CD4-positive, alpha-beta T cell treated with Interferon gamma for 1 hour (primary cell): ENCODE results near the gene IL34.
"Not testable (repeated sequence)": the region's sequence is repeated elsewhere in the genome, so short reads cannot be mapped to it uniquely, and the experiment has no call there.

Experiments
- DNase-seq: peaks from one replicate; pipeline ENCODE4 v3.0.0-alpha.2; 2020

The IL34 gene

DNA sequence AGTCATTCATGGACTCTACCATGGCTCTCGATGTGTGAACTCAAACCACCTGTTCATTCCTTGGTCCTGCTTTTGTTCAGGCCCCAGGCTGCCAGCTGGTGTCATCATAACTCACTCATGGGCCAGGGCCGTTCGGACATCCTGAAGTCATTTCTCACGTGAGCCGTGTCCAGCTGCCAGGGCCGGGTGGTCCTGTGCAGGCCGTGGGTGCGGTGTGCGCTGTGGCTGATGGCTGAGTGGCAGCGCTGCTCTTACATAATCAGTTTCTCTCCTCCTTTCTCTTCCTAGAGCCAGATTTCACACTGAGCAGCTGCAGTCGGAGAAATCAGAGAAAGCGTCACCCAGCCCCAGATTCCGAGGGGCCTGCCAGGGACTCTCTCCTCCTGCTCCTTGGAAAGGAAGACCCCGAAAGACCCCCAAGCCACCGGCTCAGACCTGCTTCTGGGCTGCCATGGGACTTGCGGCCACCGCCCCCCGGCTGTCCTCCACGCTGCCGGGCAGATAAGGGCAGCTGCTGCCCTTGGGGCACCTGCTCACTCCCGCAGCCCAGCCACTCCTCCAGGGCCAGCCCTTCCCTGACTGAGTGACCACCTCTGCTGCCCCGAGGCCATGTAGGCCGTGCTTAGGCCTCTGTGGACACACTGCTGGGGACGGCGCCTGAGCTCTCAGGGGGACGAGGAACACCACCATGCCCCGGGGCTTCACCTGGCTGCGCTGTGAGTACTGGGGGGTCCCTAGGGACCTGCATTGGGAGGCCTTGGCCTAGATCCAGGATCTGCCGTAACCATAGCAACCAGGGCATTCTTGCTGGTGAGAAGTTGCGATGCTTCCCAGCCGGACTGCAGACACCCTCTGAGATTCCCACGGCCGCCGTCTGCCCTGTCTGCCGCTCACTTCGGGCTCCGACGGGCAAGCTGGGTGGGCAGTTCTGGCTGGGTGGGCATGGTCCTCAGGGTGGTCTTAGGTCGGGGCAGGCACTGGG is at the start of gene IL34:
TSS of gene IL34 (plus strand) at position 300 of the 982 bp plus-strand sequence. CDS start at position 689, 389 bp downstream.
- DNase-seq: no peak

DNA sequence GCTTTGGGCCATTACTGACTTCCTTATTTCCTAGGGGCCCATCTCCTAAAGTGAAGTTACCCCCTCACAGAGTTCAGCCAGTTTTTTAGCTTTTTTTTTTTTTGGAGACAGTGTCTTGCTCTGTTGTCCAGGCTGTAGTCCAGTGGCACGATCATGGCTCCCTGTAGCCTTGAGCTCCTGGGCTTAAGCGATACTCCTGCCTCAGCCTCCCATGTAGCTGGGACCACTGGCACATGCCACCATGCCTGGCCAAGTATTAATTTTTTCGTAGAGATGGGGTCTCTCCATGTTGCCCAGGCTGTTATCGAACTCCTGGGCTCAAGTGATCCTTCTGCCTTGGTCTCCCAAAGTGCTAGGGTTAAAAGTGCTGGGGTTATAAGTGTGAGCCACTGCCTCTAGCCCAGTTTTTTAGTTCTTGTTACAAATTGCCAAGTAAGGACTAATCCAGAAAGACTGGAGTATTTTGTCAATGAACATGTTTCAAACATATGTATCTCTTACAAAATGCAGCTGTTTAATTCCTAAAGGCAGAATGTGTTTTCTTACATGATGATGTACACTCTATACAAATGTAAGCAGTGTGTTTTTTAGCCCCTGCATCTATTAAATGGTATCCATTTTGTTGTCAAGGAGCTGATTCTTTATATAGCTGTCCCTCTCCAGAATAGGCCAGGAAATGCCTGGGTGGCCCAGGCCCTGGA is 49.1 kb upstream of the IL34 start:
- DNase-seq: no peak

DNA sequence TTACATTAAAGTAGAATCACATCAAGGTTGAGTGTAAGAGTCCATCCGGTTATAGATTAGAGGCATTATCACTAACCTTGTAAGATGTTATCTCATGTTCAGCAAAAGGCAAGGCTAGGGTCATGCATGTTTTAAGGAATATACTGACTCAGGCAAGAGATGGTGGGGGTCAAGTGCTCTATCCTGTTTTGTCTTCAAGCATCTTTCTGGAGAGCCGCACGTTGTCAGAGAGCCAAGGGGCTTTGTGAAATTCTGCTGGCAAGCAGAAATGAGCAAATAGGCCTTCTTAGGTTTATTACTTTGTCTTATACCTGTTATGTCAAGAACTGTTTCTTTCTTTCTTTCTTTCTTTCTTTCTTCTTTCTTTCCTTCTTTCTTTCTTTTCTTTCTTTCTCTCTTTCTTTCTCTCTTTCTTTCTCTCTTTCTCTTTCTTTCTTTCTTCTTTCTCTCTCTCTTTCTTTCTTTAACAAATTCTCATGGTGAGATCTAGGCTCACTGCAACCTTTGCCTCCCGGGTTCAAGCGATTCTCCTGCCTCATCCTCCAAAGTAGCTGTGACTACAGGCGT is 47.3 kb upstream of the IL34 start:
- no peak for DNase-seq

DNA sequence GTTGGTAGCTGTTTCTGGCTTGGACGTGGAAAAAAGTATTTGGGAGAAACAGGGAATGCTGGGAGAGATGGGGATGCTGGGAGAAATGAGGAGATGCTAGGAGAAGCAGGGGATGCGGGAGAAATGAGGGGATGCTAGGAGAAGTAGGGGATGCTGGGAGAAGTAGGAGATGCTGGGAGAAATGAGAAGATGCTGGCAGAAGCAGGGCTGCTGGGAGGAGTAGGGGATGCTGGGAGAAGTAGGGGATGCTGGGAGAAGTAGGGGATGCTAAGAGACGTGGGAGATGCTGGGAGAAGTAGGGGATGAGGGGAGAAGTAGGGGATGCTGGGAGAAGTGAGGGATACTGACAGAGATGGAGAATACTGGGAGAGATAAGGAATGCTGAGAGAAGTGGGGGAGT is 45.6 kb upstream of the IL34 start:
- DNase-seq: no peak

- DNase-seq: no peak
Observed at GRCh38 chr16:70601576-70602575, 44.5 kb upstream of the IL34 start.

GRCh38 chr16:70602831-70603230 is 43.5 kb upstream of the IL34 start:
- no peak for DNase-seq

GRCh38 chr16:70604407-70605282 is 41.7 kb upstream of the IL34 start:
- no peak for DNase-seq

DNA sequence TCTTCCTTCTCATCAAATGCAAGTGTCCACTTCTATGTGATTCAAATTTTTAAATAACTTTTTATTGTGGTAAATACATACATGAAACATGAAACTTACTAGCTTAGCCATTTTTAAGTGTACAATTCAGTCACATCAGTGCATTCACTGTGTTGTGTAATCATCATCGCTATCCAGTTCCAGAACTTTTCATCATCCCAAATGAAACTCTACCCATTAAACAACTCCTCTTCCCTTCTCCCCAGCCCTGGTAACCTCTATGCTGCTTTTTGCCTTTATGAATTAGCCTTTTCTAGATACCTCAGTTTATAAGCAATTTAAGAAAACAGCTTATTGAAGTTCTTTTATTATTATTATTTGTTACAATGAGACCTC is 41.1 kb upstream of the IL34 start:
- DNase-seq: no peak

- no peak for DNase-seq
Observed at GRCh38 chr16:70608521-70608920, 37.8 kb upstream of the IL34 start.

- DNase-seq: no peak
Observed at GRCh38 chr16:70610273-70611223, 35.8 kb upstream of the IL34 start.

GRCh38 chr16:70611224-70611598 is 35.1 kb upstream of the IL34 start:
- DNase-seq: no peak

DNA sequence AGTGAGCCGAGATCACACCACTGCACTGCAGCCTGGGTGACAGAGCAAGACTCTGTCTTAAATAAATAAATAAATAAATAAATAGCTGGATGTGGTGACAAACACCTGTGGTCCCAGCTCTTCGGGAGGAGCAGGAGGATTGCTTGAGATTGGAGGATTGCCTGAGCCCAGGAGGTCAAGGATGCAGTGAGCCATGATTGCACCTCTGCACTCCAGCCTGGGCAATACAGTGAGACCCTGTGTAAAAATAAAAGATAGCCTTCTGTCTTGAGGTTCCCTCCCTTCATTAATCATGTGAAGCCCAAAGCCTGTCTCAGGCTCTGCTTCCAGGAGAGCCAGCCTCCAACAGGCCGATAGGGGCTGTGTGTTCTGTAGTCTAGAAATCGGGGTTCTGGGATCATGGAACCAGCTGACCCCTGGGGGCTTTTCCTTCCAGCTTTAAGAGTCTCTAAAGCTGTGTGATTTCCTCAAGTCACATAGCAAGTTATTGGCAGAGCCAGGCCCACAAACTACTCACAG is 34.5 kb upstream of the IL34 start:
- DNase-seq: no peak

DNA sequence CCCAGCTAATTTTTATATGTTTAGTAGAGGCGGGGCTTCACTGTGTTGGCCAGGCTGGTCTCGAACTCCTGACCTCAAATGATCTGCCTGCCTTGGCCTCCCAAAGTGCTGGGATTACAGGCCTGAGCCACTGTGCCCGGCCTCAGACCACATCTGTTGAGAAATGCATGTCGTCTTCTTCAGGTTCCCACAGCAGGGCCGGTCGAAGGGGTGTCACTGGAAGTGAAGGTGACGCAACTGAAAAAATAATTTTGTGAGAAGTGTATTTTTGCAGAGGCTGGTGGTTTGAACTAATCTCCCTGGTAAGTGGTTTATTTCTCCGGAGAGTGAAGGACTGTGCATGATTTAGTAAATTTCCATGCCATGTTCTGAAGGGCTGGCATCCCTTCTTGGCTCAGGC is 33.4 kb upstream of the IL34 start:
- DNase-seq: no peak

DNA sequence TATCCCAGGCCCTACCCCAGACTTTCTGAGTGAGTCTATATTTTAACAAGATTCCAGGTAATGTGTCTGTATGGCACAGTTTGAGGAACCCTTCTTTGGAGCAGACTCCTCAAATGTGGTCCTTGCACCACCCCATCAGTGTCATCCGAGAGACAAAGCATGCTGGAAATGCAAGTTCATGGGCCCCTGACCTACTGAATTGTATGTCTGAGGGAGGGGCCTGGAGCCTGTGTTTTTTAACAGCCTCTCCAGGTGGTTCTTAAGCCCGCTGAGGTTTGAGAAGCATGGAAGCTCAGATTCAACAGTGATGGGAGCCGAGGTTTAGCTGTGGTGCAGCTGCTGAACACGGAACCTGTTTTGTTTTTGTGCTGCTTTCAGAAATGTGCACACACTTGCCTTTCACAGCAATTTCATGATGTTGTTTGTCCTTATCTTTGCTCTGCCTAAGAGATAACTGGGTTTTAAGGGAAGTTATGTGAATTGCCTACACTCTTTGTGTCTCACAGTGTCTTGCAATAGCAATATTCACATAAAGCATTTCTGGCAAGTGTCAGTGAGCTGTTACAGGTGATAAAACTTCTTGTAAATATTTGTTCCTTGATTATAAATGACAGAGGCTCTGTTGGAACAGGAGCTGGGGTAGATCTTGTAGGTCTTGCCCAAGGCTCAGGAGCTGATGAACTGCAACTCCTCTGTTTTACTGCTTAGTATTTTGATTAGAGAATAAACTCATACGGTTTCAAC is 32.0 kb upstream of the IL34 start:
- DNase-seq: no peak

- DNase-seq: no peak
Observed at GRCh38 chr16:70615945-70616344, 30.4 kb upstream of the IL34 start.

GRCh38 chr16:70621864-70622263 is 24.5 kb upstream of the IL34 start:
- DNase-seq: not testable (repeated sequence)

DNA sequence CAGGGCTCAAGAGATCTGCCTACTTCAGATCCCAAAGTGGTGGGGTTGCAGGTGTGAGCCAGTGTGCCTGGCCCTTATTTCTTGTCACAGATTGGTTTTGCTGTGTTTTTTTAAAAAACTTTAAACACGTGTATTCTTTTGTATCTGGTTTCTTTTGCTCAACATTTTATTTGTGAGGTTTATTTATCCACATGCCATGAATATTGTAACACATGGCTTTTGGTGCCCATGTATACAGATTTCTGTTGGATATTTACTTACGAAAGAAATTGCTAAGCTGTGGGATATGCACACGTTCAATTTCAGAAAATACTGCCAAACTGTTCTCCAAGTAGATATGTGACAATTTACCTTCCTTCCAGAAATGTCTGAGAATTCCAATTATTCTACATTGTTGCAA is 18.7 kb upstream of the IL34 start:
- no peak for DNase-seq

DNA sequence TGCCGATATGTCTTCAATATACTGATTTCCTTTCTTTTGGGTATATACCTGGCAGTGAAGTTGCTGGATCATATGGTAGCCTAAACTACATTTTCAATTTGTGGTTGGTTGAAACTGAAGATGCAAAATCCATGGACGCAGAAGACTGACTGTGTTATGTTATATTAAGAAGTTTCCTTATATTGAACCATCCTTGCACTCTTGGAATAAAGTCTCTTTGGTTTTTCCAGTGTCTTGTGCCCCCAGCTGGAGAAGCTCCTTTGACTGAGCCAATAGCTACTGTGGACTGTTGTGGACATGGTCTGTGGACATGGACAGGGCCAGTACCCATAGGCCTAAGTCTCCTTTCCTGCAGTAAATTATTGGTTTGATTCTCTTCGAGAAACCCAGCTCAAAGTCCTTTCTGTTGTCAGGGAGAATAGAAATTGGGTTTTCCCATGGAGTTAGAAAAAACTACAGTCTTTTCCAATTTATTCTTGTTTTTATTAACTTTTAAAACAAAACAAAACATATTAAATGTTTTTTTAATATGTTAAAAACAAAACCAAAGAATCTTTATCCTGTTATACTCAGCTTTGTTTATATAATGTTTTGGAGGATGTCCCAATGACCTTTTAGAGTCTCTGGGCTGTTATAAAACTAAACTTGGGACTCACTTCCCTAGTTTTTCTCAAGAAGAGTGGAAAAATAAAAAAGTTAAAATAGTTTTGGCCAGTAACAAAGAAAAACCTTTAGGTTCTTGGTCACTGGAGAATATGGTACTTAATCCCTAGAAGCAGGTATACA is 15.2 kb upstream of the IL34 start:
- DNase-seq: no peak
